Measurements from ENCODE around the gene LITAF.

GRCh38 chr16:11583166-11583565, 3.6 kb downstream of the LITAF start:
- TF ChIP-seq CTCF (IDR thresholded peaks at IDR 0.05; ENCODE audit: low read depth, low read length, missing input control), result no peak
- no peak for TF ChIP-seq RXRA (IDR thresholded peaks at IDR 0.05)
- TF ChIP-seq YY1 (IDR thresholded peaks at IDR 0.05), result no peak
- TF ChIP-seq, protein P1, sequence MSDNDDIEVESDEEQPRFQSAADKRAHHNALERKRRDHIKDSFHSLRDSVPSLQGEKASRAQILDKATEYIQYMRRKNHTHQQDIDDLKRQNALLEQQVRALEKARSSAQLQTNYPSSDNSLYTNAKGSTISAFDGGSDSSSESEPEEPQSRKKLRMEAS (IDR thresholded peaks at IDR 0.05), result no peak
- no peak for TF ChIP-seq SP1 (IDR thresholded peaks at IDR 0.05)
- TF ChIP-seq EGR1 (IDR thresholded peaks at IDR 0.05; ENCODE audit: low read depth in 2 of 2), result no peak
- no peak for TF ChIP-seq HNF4G (IDR thresholded peaks at IDR 0.05)
- TF ChIP-seq RAD21 (IDR thresholded peaks at IDR 0.05), result no peak
- TF ChIP-seq FOXA1 (IDR thresholded peaks at IDR 0.05), result no peak
- TF ChIP-seq GABPA (IDR thresholded peaks at IDR 0.05 in 1 of 2, conservative IDR thresholded peaks at IDR 0.05 in 1 of 2), result no peak
- TF ChIP-seq, protein P2, sequence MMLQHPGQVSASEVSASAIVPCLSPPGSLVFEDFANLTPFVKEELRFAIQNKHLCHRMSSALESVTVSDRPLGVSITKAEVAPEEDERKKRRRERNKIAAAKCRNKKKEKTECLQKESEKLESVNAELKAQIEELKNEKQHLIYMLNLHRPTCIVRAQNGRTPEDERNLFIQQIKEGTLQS (IDR thresholded peaks at IDR 0.05), result no peak
- TF ChIP-seq, protein P3, sequence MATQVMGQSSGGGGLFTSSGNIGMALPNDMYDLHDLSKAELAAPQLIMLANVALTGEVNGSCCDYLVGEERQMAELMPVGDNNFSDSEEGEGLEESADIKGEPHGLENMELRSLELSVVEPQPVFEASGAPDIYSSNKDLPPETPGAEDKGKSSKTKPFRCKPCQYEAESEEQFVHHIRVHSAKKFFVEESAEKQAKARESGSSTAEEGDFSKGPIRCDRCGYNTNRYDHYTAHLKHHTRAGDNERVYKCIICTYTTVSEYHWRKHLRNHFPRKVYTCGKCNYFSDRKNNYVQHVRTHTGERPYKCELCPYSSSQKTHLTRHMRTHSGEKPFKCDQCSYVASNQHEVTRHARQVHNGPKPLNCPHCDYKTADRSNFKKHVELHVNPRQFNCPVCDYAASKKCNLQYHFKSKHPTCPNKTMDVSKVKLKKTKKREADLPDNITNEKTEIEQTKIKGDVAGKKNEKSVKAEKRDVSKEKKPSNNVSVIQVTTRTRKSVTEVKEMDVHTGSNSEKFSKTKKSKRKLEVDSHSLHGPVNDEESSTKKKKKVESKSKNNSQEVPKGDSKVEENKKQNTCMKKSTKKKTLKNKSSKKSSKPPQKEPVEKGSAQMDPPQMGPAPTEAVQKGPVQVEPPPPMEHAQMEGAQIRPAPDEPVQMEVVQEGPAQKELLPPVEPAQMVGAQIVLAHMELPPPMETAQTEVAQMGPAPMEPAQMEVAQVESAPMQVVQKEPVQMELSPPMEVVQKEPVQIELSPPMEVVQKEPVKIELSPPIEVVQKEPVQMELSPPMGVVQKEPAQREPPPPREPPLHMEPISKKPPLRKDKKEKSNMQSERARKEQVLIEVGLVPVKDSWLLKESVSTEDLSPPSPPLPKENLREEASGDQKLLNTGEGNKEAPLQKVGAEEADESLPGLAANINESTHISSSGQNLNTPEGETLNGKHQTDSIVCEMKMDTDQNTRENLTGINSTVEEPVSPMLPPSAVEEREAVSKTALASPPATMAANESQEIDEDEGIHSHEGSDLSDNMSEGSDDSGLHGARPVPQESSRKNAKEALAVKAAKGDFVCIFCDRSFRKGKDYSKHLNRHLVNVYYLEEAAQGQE (IDR thresholded peaks at IDR 0.05), result no peak
